ENCODE results near the gene GBGT1. TPM values are rescaled to one million over a fixed set of nuclear protein-coding genes. Genes with fewer than 3 reads are reported as not detected.

GBGT1 gene
- total RNA-seq, 2 experiments from 2014 or later: 2.5 to 3.9 TPM

GRCh38 chr9:133167096-133167730, 3.5 kb upstream of the GBGT1 start:
- H3K27ac Mint-ChIP-seq: no peak overlapping the region
- ChIA-PET POLR2A (interaction anchor here (1.1 to 1.4 kb wide), 2 partner anchors 9 to 136 kb away, joined by 4 read pairs; partner anchors contain the start of gene GTF3C5), CTCF (interaction anchor here (2.6 kb wide), 1 partner anchor 14 kb away, joined by 11 read pairs; no protein-coding TSS in a partner anchor)
- no peaks in the 10 kb centered on the region for H3K9me3 Mint-ChIP-seq
- H3K27me3 Mint-ChIP-seq: peaks cover 4% of the 10 kb centered on the region
- H3K4me1 Mint-ChIP-seq: peaks cover 6% of the 10 kb centered on the region
- no peaks in the 10 kb centered on the region for H3K36me3 Mint-ChIP-seq (ENCODE audit: low read depth)
- no peak overlapping the region for H3K4me3 Mint-ChIP-seq
- no peak for DNase-seq

- DNase-seq: no peak
- peaks cover 6% of the 10 kb centered on the region for H3K4me1 Mint-ChIP-seq
- ChIA-PET CTCF (interaction anchor here (2.6 kb wide), 1 partner anchor 15 kb away, joined by 11 read pairs; no protein-coding TSS in a partner anchor), POLR2A (no interaction called here)
- no peaks in the 10 kb centered on the region for H3K36me3 Mint-ChIP-seq (ENCODE audit: low read depth)
- no peaks in the 10 kb centered on the region for H3K9me3 Mint-ChIP-seq
- peaks cover 7% of the 10 kb centered on the region for H3K27me3 Mint-ChIP-seq
- H3K4me3 Mint-ChIP-seq: no peak overlapping the region
- H3K27ac Mint-ChIP-seq: no peak overlapping the region
Observed at GRCh38 chr9:133166392-133166791, 2.7 kb upstream of the GBGT1 start.

- H3K4me1 Mint-ChIP-seq: peaks cover 6% of the 10 kb centered on the region
- H3K36me3 Mint-ChIP-seq (ENCODE audit: low read depth): no peaks in the 10 kb centered on the region
- CTCF ChIA-PET: interaction anchor here (2.6 kb wide), 1 partner anchor 16 kb away, joined by 11 read pairs; no protein-coding TSS in a partner anchor
- DNase-seq: no peak
- no peak overlapping the region for H3K27ac Mint-ChIP-seq
- peaks cover 7% of the 10 kb centered on the region for H3K27me3 Mint-ChIP-seq
- POLR2A ChIA-PET: no interaction called here
- H3K4me3 Mint-ChIP-seq: no peak overlapping the region
- no peaks in the 10 kb centered on the region for H3K9me3 Mint-ChIP-seq
Observed at GRCh38 chr9:133165452-133165730, 1.7 kb upstream of the GBGT1 start.

GRCh38 chr9:133164191-133164590, 477 bp upstream of the GBGT1 start:
- Mint-ChIP-seq H3K9me3 (no peaks in the 10 kb centered on the region), H3K27me3 (peaks cover 9% of the 10 kb centered on the region), H3K36me3 (ENCODE audit: low read depth) (no peaks in the 10 kb centered on the region), H3K4me1 (peaks cover 6% of the 10 kb centered on the region), H3K27ac (no peak overlapping the region), H3K4me3 (no peak overlapping the region)
- ChIA-PET CTCF (no interaction called here), POLR2A (interaction anchor here (1.4 kb wide), 1 partner anchor 9 kb away, joined by 3 read pairs; no protein-coding TSS in a partner anchor)
- no peak for DNase-seq

GRCh38 chr9:133162861-133163503, 732 bp downstream of the GBGT1 start:
- no peak for DNase-seq
- H3K27ac Mint-ChIP-seq: no peak overlapping the region
- H3K4me3 Mint-ChIP-seq: peak overlapping the region; percentile 63
- peaks cover 9% of the 10 kb centered on the region for H3K27me3 Mint-ChIP-seq
- peaks cover 6% of the 10 kb centered on the region for H3K4me1 Mint-ChIP-seq
- no peaks in the 10 kb centered on the region for H3K9me3 Mint-ChIP-seq
- CTCF ChIA-PET: no interaction called here
- POLR2A ChIA-PET: interaction anchor here (1.4 kb wide), 1 partner anchor 8 kb away, joined by 3 read pairs; no protein-coding TSS in a partner anchor
- no peaks in the 10 kb centered on the region for H3K36me3 Mint-ChIP-seq (ENCODE audit: low read depth)

- Mint-ChIP-seq H3K4me3 (no peak overlapping the region), H3K4me1 (peaks cover 6% of the 10 kb centered on the region), H3K27me3 (peaks cover 9% of the 10 kb centered on the region), H3K36me3 (ENCODE audit: low read depth) (no peaks in the 10 kb centered on the region), H3K27ac (no peak overlapping the region), H3K9me3 (no peaks in the 10 kb centered on the region)
- no peak for DNase-seq
- ChIA-PET POLR2A (interaction anchor here (1.0 kb wide), 1 partner anchor 17 kb away, joined by 3 read pairs; no protein-coding TSS in a partner anchor), CTCF (interaction anchor here (0.7 to 1.2 kb wide), 2 partner anchors 18 to 395 kb away, joined by 3 to 5 read pairs; no protein-coding TSS in a partner anchor)
Observed at GRCh38 chr9:133161547-133161950, 2.2 kb downstream of the GBGT1 start.

- ChIA-PET POLR2A (interaction anchor here (1.0 kb wide), 1 partner anchor 17 kb away, joined by 3 read pairs; no protein-coding TSS in a partner anchor), CTCF (interaction anchor here (0.7 to 1.2 kb wide), 3 partner anchors 17 to 395 kb away, joined by 3 to 5 read pairs (median 3); no protein-coding TSS in a partner anchor)
- Mint-ChIP-seq H3K4me1 (peaks cover 6% of the 10 kb centered on the region), H3K9me3 (no peaks in the 10 kb centered on the region), H3K27ac (no peak overlapping the region), H3K36me3 (ENCODE audit: low read depth) (no peaks in the 10 kb centered on the region), H3K4me3 (no peak overlapping the region), H3K27me3 (peaks cover 7% of the 10 kb centered on the region)
- peak; percentile 54 for DNase-seq
Observed at GRCh38 chr9:133160742-133161546, 2.8 kb downstream of the GBGT1 start.

GRCh38 chr9:133158695-133159094, 5.0 kb downstream of the GBGT1 start:
- Mint-ChIP-seq H3K4me3 (no peak overlapping the region), H3K36me3 (ENCODE audit: low read depth) (no peaks in the 10 kb centered on the region), H3K27ac (no peak overlapping the region), H3K27me3 (peaks cover 6% of the 10 kb centered on the region), H3K9me3 (no peaks in the 10 kb centered on the region), H3K4me1 (peaks cover 4% of the 10 kb centered on the region)
- ChIA-PET CTCF (interaction anchor here (1.1 to 2.0 kb wide), 5 partner anchors 10 to 27 kb away, joined by 3 to 10 read pairs (median 3); no protein-coding TSS in a partner anchor), POLR2A (interaction anchor here (1.0 to 1.3 kb wide), 2 partner anchors 9 to 128 kb away, joined by 4 to 7 read pairs; partner anchors contain the start of gene GTF3C5)
- DNase-seq: no peak

GRCh38 chr9:133155156-133155555, 8.6 kb downstream of the GBGT1 start:
- ChIA-PET POLR2A (interaction anchor here (0.7 kb wide), 1 partner anchor 9 kb away, joined by 3 read pairs; the partner anchor contains the start of gene GBGT1), CTCF (interaction anchor here (1.1 kb wide), 1 partner anchor 11 kb away, joined by 6 read pairs; no protein-coding TSS in a partner anchor)
- Mint-ChIP-seq H3K4me1 (no peaks in the 10 kb centered on the region), H3K4me3 (no peak overlapping the region), H3K9me3 (no peaks in the 10 kb centered on the region), H3K36me3 (ENCODE audit: low read depth) (no peaks in the 10 kb centered on the region), H3K27me3 (peaks cover 2% of the 10 kb centered on the region), H3K27ac (no peak overlapping the region)
- no peak for DNase-seq

GRCh38 chr9:133154097-133154989, 9.4 kb downstream of the GBGT1 start:
- no peaks in the 10 kb centered on the region for H3K4me1 Mint-ChIP-seq

GRCh38 chr9:133153227-133154096, 10.3 kb downstream of the GBGT1 start:
- ChIA-PET CTCF (interaction anchor here (2.0 kb wide), 1 partner anchor 9 kb away, joined by 8 read pairs; no protein-coding TSS in a partner anchor), POLR2A (no interaction called here)
- H3K27me3 Mint-ChIP-seq: no peaks in the 10 kb centered on the region
- no peak overlapping the region for H3K4me3 Mint-ChIP-seq
- no peaks in the 10 kb centered on the region for H3K9me3 Mint-ChIP-seq
- DNase-seq: no peak
- no peak overlapping the region for H3K27ac Mint-ChIP-seq
- H3K36me3 Mint-ChIP-seq (ENCODE audit: low read depth): no peaks in the 10 kb centered on the region
- H3K4me1 Mint-ChIP-seq: no peaks in the 10 kb centered on the region

More at GRCh38 chr9:133154097-133154989, 9.4 kb downstream of the GBGT1 start:
- no peaks in the 10 kb centered on the region for H3K27me3 Mint-ChIP-seq
- no peaks in the 10 kb centered on the region for H3K36me3 Mint-ChIP-seq (ENCODE audit: low read depth)
- no peak overlapping the region for H3K4me3 Mint-ChIP-seq
- H3K27ac Mint-ChIP-seq: no peak overlapping the region
- POLR2A ChIA-PET: no interaction called here
- CTCF ChIA-PET: interaction anchor here (2.0 kb wide), 1 partner anchor 10 kb away, joined by 8 read pairs; no protein-coding TSS in a partner anchor
- no peak for DNase-seq
- H3K9me3 Mint-ChIP-seq: no peaks in the 10 kb centered on the region
